Measurements from ENCODE around the gene PTPRQ. TPM values are rescaled to one million over a fixed set of nuclear protein-coding genes. Genes with fewer than 3 reads are reported as not detected.

PTPRQ gene
- total and polyA plus RNA-seq, 9 of the 15 experiments (the other 6 are each of a cell fraction or from before 2014, with no cell fraction given): not detected

DNA sequence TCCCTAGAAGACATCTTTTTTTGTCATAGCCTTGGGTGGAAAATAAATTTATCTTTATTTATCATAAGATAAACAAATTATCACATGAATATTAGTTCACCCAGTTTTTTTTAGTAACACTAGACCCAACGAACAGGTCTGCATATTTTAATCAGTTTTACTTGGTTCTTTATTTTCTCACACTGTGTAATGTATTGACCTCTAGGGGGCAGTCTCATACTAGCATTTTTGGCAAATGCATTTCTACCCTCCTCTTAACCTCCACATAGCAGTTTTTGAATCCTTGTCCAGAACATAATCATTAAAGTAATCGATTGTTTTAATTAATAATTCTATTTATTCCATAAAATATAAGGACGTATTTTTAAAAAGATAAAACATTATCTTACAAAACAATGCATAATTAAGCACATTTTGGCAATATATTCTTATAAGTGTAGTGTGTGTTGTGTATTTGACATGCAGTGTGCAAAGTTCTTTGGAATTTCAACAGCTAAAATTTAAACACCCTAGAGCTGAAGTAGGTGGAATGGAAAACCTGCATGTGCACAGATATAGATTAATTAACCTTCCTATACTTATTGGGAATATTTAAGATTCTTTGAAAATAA, 31.6 kb upstream of the PTPRQ start:
- Histone ChIP-seq H3K9me1 (ENCODE audit: control insufficient read depth, insufficient read depth, low read length) (no peaks in the 10 kb centered on the region), H3K27me3 (ENCODE audit: control insufficient read depth in 2 of 2, insufficient read depth in 2 of 2, low read length in 2 of 2) (no peaks in the 10 kb centered on the region), H3K4me2 (ENCODE audit: insufficient read depth, low read length) (no peak overlapping the region), H3K4me3 (no peak overlapping the region), H3K9me3 (replicated peaks; ENCODE audit: control insufficient read depth, insufficient read depth, low read depth, low read length) (no peaks in the 10 kb centered on the region), H3K36me3 (ENCODE audit: control insufficient read depth, insufficient read depth, low read length) (no peaks in the 10 kb centered on the region), H3K9ac (ENCODE audit: insufficient read depth in 1 of 2, low read depth in 2 of 2, low read length in 2 of 2) (no peak overlapping the region), H2AFZ (ENCODE audit: low read depth, low read length) (no peak overlapping the region), H4K20me1 (replicated peaks; ENCODE audit: control insufficient read depth, insufficient read depth, low read length) (no peaks in the 10 kb centered on the region), H3K27ac (ENCODE audit: extremely low read depth, low read depth, low read length) (no peak overlapping the region), H3K4me1 (replicated peaks in 1 of 2; ENCODE audit: control insufficient read depth in 2 of 2, insufficient read depth in 2 of 2, low read length in 2 of 2) (no peaks in the 10 kb centered on the region), H3K79me2 (ENCODE audit: control insufficient read depth, insufficient read depth, low read length) (no peaks in the 10 kb centered on the region)
- DNase-seq (ENCODE audit: extremely low read depth in 1 of 4, low spot score in 3 of 4): peak; percentile 14 to 42 (median 24)
- intact Hi-C loops (cut with micrococcal nuclease): loop anchor here (10.0 kb wide), 1 partner anchor 1212 kb away; no protein-coding TSS in a partner anchor
- TF ChIP-seq, protein P1, sequence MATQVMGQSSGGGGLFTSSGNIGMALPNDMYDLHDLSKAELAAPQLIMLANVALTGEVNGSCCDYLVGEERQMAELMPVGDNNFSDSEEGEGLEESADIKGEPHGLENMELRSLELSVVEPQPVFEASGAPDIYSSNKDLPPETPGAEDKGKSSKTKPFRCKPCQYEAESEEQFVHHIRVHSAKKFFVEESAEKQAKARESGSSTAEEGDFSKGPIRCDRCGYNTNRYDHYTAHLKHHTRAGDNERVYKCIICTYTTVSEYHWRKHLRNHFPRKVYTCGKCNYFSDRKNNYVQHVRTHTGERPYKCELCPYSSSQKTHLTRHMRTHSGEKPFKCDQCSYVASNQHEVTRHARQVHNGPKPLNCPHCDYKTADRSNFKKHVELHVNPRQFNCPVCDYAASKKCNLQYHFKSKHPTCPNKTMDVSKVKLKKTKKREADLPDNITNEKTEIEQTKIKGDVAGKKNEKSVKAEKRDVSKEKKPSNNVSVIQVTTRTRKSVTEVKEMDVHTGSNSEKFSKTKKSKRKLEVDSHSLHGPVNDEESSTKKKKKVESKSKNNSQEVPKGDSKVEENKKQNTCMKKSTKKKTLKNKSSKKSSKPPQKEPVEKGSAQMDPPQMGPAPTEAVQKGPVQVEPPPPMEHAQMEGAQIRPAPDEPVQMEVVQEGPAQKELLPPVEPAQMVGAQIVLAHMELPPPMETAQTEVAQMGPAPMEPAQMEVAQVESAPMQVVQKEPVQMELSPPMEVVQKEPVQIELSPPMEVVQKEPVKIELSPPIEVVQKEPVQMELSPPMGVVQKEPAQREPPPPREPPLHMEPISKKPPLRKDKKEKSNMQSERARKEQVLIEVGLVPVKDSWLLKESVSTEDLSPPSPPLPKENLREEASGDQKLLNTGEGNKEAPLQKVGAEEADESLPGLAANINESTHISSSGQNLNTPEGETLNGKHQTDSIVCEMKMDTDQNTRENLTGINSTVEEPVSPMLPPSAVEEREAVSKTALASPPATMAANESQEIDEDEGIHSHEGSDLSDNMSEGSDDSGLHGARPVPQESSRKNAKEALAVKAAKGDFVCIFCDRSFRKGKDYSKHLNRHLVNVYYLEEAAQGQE (IDR thresholded peaks at IDR 0.05; ENCODE audit: borderline replicate concordance): peak; percentile 11; the same call in 1 of the 2 replicates
- TF ChIP-seq, protein P1 (CRISPR knock-in tag; IDR thresholded peaks at IDR 0.05; ENCODE audit: low read depth): no peak
- TF ChIP-seq KAT8 (IDR thresholded peaks at IDR 0.05; ENCODE audit: low read depth) (no peak), RAD21 (CRISPR knock-in tag; conservative IDR thresholded peaks at IDR 0.05 in 1 of 2, IDR thresholded peaks at IDR 0.05 in 1 of 2) (peak; percentile 43 to 64; a peak in 3 of 4 replicates), NFE2L1 (tag; IDR thresholded peaks at IDR 0.05; ENCODE audit: borderline replicate concordance, low read depth) (no peak), RUNX1 (IDR thresholded peaks at IDR 0.05; ENCODE audit: low read depth) (no peak)
- TF ChIP-seq, protein P2, sequence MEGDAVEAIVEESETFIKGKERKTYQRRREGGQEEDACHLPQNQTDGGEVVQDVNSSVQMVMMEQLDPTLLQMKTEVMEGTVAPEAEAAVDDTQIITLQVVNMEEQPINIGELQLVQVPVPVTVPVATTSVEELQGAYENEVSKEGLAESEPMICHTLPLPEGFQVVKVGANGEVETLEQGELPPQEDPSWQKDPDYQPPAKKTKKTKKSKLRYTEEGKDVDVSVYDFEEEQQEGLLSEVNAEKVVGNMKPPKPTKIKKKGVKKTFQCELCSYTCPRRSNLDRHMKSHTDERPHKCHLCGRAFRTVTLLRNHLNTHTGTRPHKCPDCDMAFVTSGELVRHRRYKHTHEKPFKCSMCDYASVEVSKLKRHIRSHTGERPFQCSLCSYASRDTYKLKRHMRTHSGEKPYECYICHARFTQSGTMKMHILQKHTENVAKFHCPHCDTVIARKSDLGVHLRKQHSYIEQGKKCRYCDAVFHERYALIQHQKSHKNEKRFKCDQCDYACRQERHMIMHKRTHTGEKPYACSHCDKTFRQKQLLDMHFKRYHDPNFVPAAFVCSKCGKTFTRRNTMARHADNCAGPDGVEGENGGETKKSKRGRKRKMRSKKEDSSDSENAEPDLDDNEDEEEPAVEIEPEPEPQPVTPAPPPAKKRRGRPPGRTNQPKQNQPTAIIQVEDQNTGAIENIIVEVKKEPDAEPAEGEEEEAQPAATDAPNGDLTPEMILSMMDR (IDR thresholded peaks at IDR 0.05 in 2 of 3, conservative IDR thresholded peaks at IDR 0.05 in 1 of 3; ENCODE audit: insufficient read depth in 2 of 3, low read depth in 1 of 3, low read length in 3 of 3): peak in 2 of 3 experiments; percentile 34 to 55; a peak in 3 of 6 replicates
- TF ChIP-seq, protein P3, sequence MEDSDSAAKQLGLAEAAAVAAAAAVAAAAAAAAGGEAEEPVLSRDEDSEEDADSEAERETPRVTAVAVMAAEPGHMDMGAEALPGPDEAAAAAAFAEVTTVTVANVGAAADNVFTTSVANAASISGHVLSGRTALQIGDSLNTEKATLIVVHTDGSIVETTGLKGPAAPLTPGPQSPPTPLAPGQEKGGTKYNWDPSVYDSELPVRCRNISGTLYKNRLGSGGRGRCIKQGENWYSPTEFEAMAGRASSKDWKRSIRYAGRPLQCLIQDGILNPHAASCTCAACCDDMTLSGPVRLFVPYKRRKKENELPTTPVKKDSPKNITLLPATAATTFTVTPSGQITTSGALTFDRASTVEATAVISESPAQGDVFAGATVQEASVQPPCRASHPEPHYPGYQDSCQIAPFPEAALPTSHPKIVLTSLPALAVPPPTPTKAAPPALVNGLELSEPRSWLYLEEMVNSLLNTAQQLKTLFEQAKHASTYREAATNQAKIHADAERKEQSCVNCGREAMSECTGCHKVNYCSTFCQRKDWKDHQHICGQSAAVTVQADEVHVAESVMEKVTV (CRISPR knock-in tag; IDR thresholded peaks at IDR 0.05): 0 out of 2 replicates have a peak, but pooled peaks have one; percentile 28
- no peak for FAIRE-seq
- 0% methylated on average over 3 of the region's 3 CpGs for WGBS (ENCODE audit: insufficient coverage, low coverage, missing lambda C conversion rate)
- 0 out of 3 replicates have a peak, but pooled peaks have one; percentile 47 for ATAC-seq
- BruUV-seq (replicated peaks): no TSS peak
- CTCF ChIA-PET (ENCODE audit: low intra/inter-chr PET ratio): interaction anchor here (0.6 kb wide), 1 partner anchor 352 kb away, joined by 3 read pairs; no protein-coding TSS in a partner anchor
- POLR2A ChIA-PET: no interaction called here
- in situ Hi-C loops (cut with MboI): no loop called here

Measured in K562 (cell line).